Measurements from ENCODE around the gene MEF2C. TPM values are rescaled to one million over a fixed set of nuclear protein-coding genes. Genes with fewer than 3 reads are reported as not detected.

MEF2C gene
- polyA plus RNA-seq, 4 donors, result 0.89 to 11.5 (median 5.9) TPM

DNA sequence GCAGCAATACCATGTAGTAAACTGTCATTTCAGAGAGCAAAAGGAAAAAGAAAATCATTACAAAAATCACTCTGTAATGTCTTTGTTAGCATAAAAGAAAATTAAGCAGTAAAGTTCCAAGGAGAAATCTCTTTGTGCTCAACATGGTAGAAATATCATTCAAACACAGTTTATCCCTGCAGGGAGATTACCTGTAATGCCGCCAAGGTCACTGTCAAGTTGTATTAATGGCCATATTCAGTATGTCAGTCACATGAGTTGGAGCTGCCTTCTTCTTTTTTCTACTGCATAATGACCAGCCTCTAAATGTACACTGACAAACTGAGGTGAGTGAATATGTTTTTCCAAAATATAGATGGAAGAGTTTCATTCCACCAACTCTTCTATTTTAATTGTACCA is 36.5 kb downstream of the MEF2C start:
- H3K9me3 ChIP-seq (ENCODE audit: control insufficient read depth in 2 of 2, insufficient read depth in 1 of 2, low read depth in 1 of 2, low read length in 1 of 2), result no peaks in the 10 kb centered on the region
- no peak overlapping the region for H3K27ac ChIP-seq (ENCODE audit: low read depth in 1 of 3, low read length in 2 of 3)
- H3K27me3 ChIP-seq (ENCODE audit: control insufficient read depth in 3 of 3, insufficient read depth in 3 of 3, low read length in 3 of 3), result no peaks in the 10 kb centered on the region
- no peaks in the 10 kb centered on the region for H3K36me3 ChIP-seq (ENCODE audit: control insufficient read depth in 3 of 3, insufficient read depth in 2 of 3, low read depth in 1 of 3, low read length in 3 of 3)
- FAIRE-seq, result no peak
- no peak for DNase-seq
- no peak overlapping the region for H3K4me3 ChIP-seq (ENCODE audit: low read depth in 1 of 3, low read length in 3 of 3)
- WGBS, 3 donors, result 79 to 97% (median 85%) methylated on average over 1 of the region's 1 CpG
- H3K4me1 ChIP-seq (ENCODE audit: control insufficient read depth in 3 of 3, insufficient read depth in 2 of 3, low read depth in 1 of 3, low read length in 2 of 3), result no peaks in the 10 kb centered on the region

DNA sequence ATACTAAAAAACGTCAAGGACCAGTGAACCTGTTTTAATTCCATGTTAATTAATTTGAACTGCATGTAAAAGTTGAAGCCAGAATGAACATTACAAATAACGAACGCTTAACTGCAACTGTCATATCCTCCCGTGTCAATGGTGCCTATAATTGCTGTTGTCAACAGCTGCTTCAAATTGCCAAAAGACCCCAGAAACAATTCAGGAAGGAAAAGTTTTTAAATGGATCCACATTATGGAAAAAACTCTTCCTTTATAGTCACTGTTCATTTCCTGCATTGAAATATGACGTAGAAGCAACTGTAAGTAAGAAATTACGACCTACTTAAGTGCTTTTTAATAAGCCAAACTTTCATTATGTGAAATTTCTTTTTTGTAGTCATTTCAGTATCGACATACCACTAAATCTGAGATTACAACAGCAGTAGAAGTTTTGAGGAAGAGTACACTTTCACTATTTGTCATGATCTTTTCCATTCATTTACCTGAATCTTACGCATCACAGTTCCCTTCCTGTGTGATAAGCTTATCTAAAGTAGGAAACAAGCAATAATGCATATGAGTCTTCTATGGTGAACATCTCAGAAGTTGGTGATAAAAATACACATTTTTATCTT is 37.8 kb downstream of the MEF2C start:
- H3K9me3 ChIP-seq (ENCODE audit: control insufficient read depth in 2 of 2, insufficient read depth in 1 of 2, low read depth in 1 of 2, low read length in 1 of 2), result no peaks in the 10 kb centered on the region
- H3K4me1 ChIP-seq (ENCODE audit: control insufficient read depth in 3 of 3, insufficient read depth in 2 of 3, low read depth in 1 of 3, low read length in 2 of 3), result no peaks in the 10 kb centered on the region
- WGBS, 3 donors, result 59 to 70% (median 65%) methylated on average over 8 of the region's 8 CpGs
- FAIRE-seq, result no peak
- no peak overlapping the region for H3K4me3 ChIP-seq (ENCODE audit: low read depth in 1 of 3, low read length in 3 of 3)
- no peaks in the 10 kb centered on the region for H3K36me3 ChIP-seq (ENCODE audit: control insufficient read depth in 3 of 3, insufficient read depth in 2 of 3, low read depth in 1 of 3, low read length in 3 of 3)
- DNase-seq, result no peak
- H3K27me3 ChIP-seq (ENCODE audit: control insufficient read depth in 3 of 3, insufficient read depth in 3 of 3, low read length in 3 of 3), result no peaks in the 10 kb centered on the region
- H3K27ac ChIP-seq (ENCODE audit: low read depth in 1 of 3, low read length in 2 of 3), result no peak overlapping the region

- Histone ChIP-seq H3K4me1 (ENCODE audit: control insufficient read depth in 3 of 3, insufficient read depth in 2 of 3, low read depth in 1 of 3, low read length in 2 of 3) (no peaks in the 10 kb centered on the region), H3K27ac (ENCODE audit: low read depth in 1 of 3, low read length in 2 of 3) (no peak overlapping the region), H3K36me3 (ENCODE audit: control insufficient read depth in 3 of 3, insufficient read depth in 2 of 3, low read depth in 1 of 3, low read length in 3 of 3) (no peaks in the 10 kb centered on the region), H3K4me3 (ENCODE audit: low read depth in 1 of 3, low read length in 3 of 3) (no peak overlapping the region), H3K27me3 (ENCODE audit: control insufficient read depth in 3 of 3, insufficient read depth in 3 of 3, low read length in 3 of 3) (no peaks in the 10 kb centered on the region), H3K9me3 (ENCODE audit: control insufficient read depth in 2 of 2, insufficient read depth in 1 of 2, low read depth in 1 of 2, low read length in 1 of 2) (no peaks in the 10 kb centered on the region)
- no peak for FAIRE-seq
- DNase-seq, result no peak
- WGBS, 3 donors, result 55 to 76% (median 64%) methylated on average over 4 of the region's 4 CpGs
These were observed 40.2 kb downstream of the MEF2C start for GRCh38 chr5:88842784-88843183.

- H3K27ac ChIP-seq (ENCODE audit: low read depth in 1 of 3, low read length in 2 of 3), result no peak overlapping the region
- 60 to 75% (median 65%) methylated on average over 4 of the region's 4 CpGs for WGBS, 3 donors
- no peaks in the 10 kb centered on the region for H3K4me1 ChIP-seq (ENCODE audit: control insufficient read depth in 3 of 3, insufficient read depth in 2 of 3, low read depth in 1 of 3, low read length in 2 of 3)
- H3K4me3 ChIP-seq (ENCODE audit: low read depth in 1 of 3, low read length in 3 of 3), result no peak overlapping the region
- H3K36me3 ChIP-seq (ENCODE audit: control insufficient read depth in 3 of 3, insufficient read depth in 2 of 3, low read depth in 1 of 3, low read length in 3 of 3), result no peaks in the 10 kb centered on the region
- H3K9me3 ChIP-seq (ENCODE audit: control insufficient read depth in 2 of 2, insufficient read depth in 1 of 2, low read depth in 1 of 2, low read length in 1 of 2), result no peaks in the 10 kb centered on the region
- no peak for FAIRE-seq
- DNase-seq, result no peak
- H3K27me3 ChIP-seq (ENCODE audit: control insufficient read depth in 3 of 3, insufficient read depth in 3 of 3, low read length in 3 of 3), result no peaks in the 10 kb centered on the region
These were observed 41.8 kb downstream of the MEF2C start for GRCh38 chr5:88841212-88841611.

GRCh38 chr5:88840495-88840894 is 42.5 kb downstream of the MEF2C start:
- Histone ChIP-seq H3K4me1 (ENCODE audit: control insufficient read depth in 3 of 3, insufficient read depth in 2 of 3, low read depth in 1 of 3, low read length in 2 of 3) (no peaks in the 10 kb centered on the region), H3K4me3 (ENCODE audit: low read depth in 1 of 3, low read length in 3 of 3) (no peak overlapping the region), H3K9me3 (ENCODE audit: control insufficient read depth in 2 of 2, insufficient read depth in 1 of 2, low read depth in 1 of 2, low read length in 1 of 2) (no peaks in the 10 kb centered on the region), H3K27me3 (ENCODE audit: control insufficient read depth in 3 of 3, insufficient read depth in 3 of 3, low read length in 3 of 3) (no peaks in the 10 kb centered on the region), H3K27ac (ENCODE audit: low read depth in 1 of 3, low read length in 2 of 3) (no peak overlapping the region), H3K36me3 (ENCODE audit: control insufficient read depth in 3 of 3, insufficient read depth in 2 of 3, low read depth in 1 of 3, low read length in 3 of 3) (no peaks in the 10 kb centered on the region)
- DNase-seq (no peak), FAIRE-seq (no peak)

DNA sequence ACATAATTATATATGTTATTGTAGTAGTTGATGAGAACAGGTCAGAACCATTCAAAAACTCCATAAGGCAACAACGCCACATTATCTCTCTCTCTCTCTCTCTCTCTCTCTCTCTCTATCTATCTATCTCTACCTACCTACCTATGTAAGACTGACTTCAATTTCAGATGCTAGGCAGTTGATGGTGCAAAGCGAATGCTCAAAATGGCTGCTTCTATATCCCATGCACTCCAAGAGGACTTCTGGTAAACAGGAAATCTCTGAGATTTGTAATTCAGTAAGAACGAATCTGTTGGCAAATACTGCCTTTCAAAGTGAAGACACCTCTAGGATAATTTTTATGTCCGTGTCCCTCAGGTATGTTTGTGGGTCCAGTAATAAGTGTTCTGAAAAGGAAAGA is 43.7 kb downstream of the MEF2C start:
- 81 to 90% (median 88%) methylated on average over 4 of the region's 4 CpGs for whole genome bisulfite sequencing, 3 donors
- no peak for FAIRE-seq
- H3K27me3 ChIP-seq (ENCODE audit: control insufficient read depth in 3 of 3, insufficient read depth in 3 of 3, low read length in 3 of 3), result no peaks in the 10 kb centered on the region

DNA sequence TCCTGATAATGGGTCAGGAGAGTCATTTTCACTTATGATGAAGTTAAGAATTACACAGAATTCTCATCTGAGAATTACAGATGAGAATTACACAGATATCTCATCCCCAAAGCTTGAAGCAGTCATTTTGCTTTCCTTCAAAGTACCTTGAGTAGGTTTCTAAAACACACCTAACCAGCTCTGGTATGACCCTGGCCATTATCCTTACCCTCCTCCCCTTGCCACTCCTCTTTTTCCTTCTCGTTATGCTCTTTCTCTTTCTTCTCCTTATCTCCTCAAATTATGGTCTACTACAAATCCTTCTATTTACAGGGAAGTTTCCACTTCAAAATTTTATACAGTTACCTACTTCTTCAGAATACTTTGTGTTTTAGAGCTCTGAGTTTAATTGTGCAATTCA is 44.5 kb downstream of the MEF2C start:
- no peaks in the 10 kb centered on the region for H3K36me3 ChIP-seq (ENCODE audit: control insufficient read depth in 3 of 3, insufficient read depth in 2 of 3, low read depth in 1 of 3, low read length in 3 of 3)
- DNase-seq (no peak), FAIRE-seq (no peak)
- H3K9me3 ChIP-seq (ENCODE audit: control insufficient read depth in 2 of 2, insufficient read depth in 1 of 2, low read depth in 1 of 2, low read length in 1 of 2), result no peaks in the 10 kb centered on the region
- no peak overlapping the region for H3K4me3 ChIP-seq (ENCODE audit: low read depth in 1 of 3, low read length in 3 of 3)
- H3K27ac ChIP-seq (ENCODE audit: low read depth in 1 of 3, low read length in 2 of 3), result no peak overlapping the region
- H3K4me1 ChIP-seq (ENCODE audit: control insufficient read depth in 3 of 3, insufficient read depth in 2 of 3, low read depth in 1 of 3, low read length in 2 of 3), result no peaks in the 10 kb centered on the region
- no peaks in the 10 kb centered on the region for H3K27me3 ChIP-seq (ENCODE audit: control insufficient read depth in 3 of 3, insufficient read depth in 3 of 3, low read length in 3 of 3)
- WGBS, 3 donors, result 4 to 46% (median 38%) methylated on average over 1 of the region's 1 CpG

More for the DNA sequence above, 43.7 kb downstream of the MEF2C start:
- no peak overlapping the region for H3K4me3 ChIP-seq (ENCODE audit: low read depth in 1 of 3, low read length in 3 of 3)
- DNase-seq, result no peak
- H3K27ac ChIP-seq (ENCODE audit: low read depth in 1 of 3, low read length in 2 of 3), result no peak overlapping the region
- no peaks in the 10 kb centered on the region for H3K4me1 ChIP-seq (ENCODE audit: control insufficient read depth in 3 of 3, insufficient read depth in 2 of 3, low read depth in 1 of 3, low read length in 2 of 3)
- no peaks in the 10 kb centered on the region for H3K36me3 ChIP-seq (ENCODE audit: control insufficient read depth in 3 of 3, insufficient read depth in 2 of 3, low read depth in 1 of 3, low read length in 3 of 3)
- no peaks in the 10 kb centered on the region for H3K9me3 ChIP-seq (ENCODE audit: control insufficient read depth in 2 of 2, insufficient read depth in 1 of 2, low read depth in 1 of 2, low read length in 1 of 2)

DNA sequence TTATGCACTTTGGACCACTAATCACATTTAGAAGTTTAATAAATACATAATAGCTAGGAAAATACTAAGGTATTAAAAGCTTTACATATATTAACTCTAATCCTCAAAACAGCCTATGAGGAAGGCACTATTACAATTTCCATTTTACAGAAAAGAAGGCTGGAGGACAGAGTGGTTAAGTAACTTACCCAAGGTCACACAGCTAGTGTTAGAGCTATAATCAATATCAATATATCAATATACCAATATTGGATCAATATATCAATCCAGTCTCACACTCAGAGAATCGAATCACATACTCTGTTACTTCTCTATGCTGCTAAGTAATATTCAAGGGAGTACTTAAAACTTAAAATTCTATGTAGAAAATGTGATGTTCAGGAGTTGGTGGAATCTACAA is 45.2 kb downstream of the MEF2C start:
- Histone ChIP-seq H3K36me3 (ENCODE audit: control insufficient read depth in 3 of 3, insufficient read depth in 2 of 3, low read depth in 1 of 3, low read length in 3 of 3) (no peaks in the 10 kb centered on the region), H3K4me3 (ENCODE audit: low read depth in 1 of 3, low read length in 3 of 3) (no peak overlapping the region), H3K27ac (ENCODE audit: low read depth in 1 of 3, low read length in 2 of 3) (no peak overlapping the region), H3K4me1 (ENCODE audit: control insufficient read depth in 3 of 3, insufficient read depth in 2 of 3, low read depth in 1 of 3, low read length in 2 of 3) (no peaks in the 10 kb centered on the region), H3K9me3 (ENCODE audit: control insufficient read depth in 2 of 2, insufficient read depth in 1 of 2, low read depth in 1 of 2, low read length in 1 of 2) (no peaks in the 10 kb centered on the region), H3K27me3 (ENCODE audit: control insufficient read depth in 3 of 3, insufficient read depth in 3 of 3, low read length in 3 of 3) (no peaks in the 10 kb centered on the region)
- no peak for DNase-seq
- WGBS, 3 donors, result 71 to 88% (median 85%) methylated on average over 1 of the region's 1 CpG
- no peak for FAIRE-seq

DNA sequence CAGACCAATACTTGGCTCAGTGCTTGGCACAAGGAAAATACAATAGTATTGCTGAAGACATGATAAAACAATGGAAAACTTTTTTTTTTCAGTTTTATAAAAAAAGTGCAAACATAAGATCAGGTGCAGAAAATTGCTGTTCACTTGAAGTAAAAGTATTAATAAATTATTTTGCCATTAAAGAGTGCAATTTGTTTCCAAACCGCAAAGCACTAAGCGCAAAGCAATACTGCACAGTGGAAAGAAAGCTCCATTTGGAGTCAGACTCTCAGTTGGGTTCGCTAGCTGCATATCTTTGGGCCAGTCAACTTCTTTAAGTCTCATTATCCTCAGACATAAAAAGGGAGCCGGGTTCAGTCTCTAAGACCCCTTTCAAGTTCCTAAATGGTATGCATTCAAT is 45.8 kb downstream of the MEF2C start:
- Histone ChIP-seq H3K36me3 (ENCODE audit: control insufficient read depth in 3 of 3, insufficient read depth in 2 of 3, low read depth in 1 of 3, low read length in 3 of 3) (no peaks in the 10 kb centered on the region), H3K27ac (ENCODE audit: low read depth in 1 of 3, low read length in 2 of 3) (no peak overlapping the region), H3K27me3 (ENCODE audit: control insufficient read depth in 3 of 3, insufficient read depth in 3 of 3, low read length in 3 of 3) (no peaks in the 10 kb centered on the region), H3K4me3 (ENCODE audit: low read depth in 1 of 3, low read length in 3 of 3) (no peak overlapping the region), H3K9me3 (ENCODE audit: control insufficient read depth in 2 of 2, insufficient read depth in 1 of 2, low read depth in 1 of 2, low read length in 1 of 2) (no peaks in the 10 kb centered on the region), H3K4me1 (ENCODE audit: control insufficient read depth in 3 of 3, insufficient read depth in 2 of 3, low read depth in 1 of 3, low read length in 2 of 3) (no peaks in the 10 kb centered on the region)
- no peak for DNase-seq
- no peak for FAIRE-seq
- WGBS, 3 donors, result 95 to 98% (median 96%) methylated on average over 4 of the region's 4 CpGs
